Measurements from ENCODE around the gene PLAU. TPM values are rescaled to one million over a fixed set of nuclear protein-coding genes. Genes with fewer than 3 reads are reported as not detected.
"Not testable (repeated sequence)": the region's sequence is repeated elsewhere in the genome, so short reads cannot be mapped to it uniquely, and the experiment has no call there.

PLAU gene
- total and polyA plus RNA-seq, 3 donors from 2014 or later = 0.87 to 13.6 (median 1.7) TPM

DNA sequence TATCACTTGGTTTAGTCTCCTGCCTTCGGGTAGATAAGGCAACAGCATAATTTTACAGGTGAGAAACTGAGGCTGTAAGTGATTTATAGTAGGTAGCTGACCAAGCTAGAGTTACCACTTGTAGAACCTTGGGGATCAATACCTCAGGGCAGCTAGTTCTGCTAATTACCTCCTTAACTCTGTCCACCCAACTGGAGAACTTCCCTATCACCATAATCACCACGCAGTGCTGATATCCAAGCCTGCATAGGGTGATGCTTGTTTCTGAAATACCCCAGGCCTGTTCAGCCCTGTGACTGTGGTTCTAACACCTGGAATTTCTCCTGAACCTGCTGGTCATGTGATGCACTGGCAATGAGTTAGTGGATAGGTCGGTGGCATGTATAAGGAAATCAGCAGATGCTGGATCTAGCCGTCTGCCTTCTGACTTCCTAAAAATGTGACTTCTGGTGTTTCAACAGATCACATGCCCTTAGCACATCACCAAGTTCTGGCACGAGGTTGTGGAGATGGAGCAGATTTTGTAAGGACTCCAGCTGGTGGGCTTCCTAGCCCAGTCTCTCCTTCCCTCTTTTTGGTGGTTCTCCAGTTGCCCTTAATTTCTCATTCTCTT, 15.3 kb downstream of the PLAU start:
- TF ChIP-seq CTCF (IDR thresholded peaks at IDR 0.05) (no peak), POLR2A (IDR thresholded peaks at IDR 0.05) (no peak)
- intact Hi-C loops (cut with DNase I; ENCODE audit: low total_unique reads) = no loop called here
- no peaks in the 10 kb centered on the region for H3K9me3 ChIP-seq
- H3K36me3 ChIP-seq (ENCODE audit: low read depth, missing control alignments) = no peaks in the 10 kb centered on the region
- WGBS, 2 donors = 87 to 92% methylated on average over 5 of the region's 5 CpGs
- peak; percentile 18 for DNase-seq
- H3K4me1 ChIP-seq = no peaks in the 10 kb centered on the region
- no peaks in the 10 kb centered on the region for H3K27me3 ChIP-seq
- H3K27ac ChIP-seq = no peak overlapping the region
- H3K4me3 ChIP-seq = no peak overlapping the region

- not testable (repeated sequence) for H3K27me3 ChIP-seq; H3K4me3 ChIP-seq; H3K4me1 ChIP-seq; H3K36me3 ChIP-seq (ENCODE audit: low read depth, missing control alignments); H3K9me3 ChIP-seq
- H3K27ac ChIP-seq = peak overlapping the region; percentile 5 to 19
- peak; percentile 64 for DNase-seq
- intact Hi-C loops (cut with DNase I; ENCODE audit: low total_unique reads) = loop anchor here (10.0 kb wide), 1 partner anchor 46 kb away; no protein-coding TSS in a partner anchor
- 59 to 67% methylated on average over 13 of the region's 13 CpGs for WGBS, 2 donors
Observed at GRCh38 chr10:73930630-73931327, 19.8 kb downstream of the PLAU start.

GRCh38 chr10:73931767-73932619, 21.1 kb downstream of the PLAU start:
- H3K4me1 ChIP-seq = no peaks in the 10 kb centered on the region
- H3K27ac ChIP-seq = peak overlapping the region in 1 of 2 donors; percentile 6
- WGBS, 2 donors = 77 to 94% methylated on average over 11 to 13 of the region's 13 CpGs
- no peaks in the 10 kb centered on the region for H3K27me3 ChIP-seq
- no peaks in the 10 kb centered on the region for H3K36me3 ChIP-seq (ENCODE audit: low read depth, missing control alignments)
- no peak for TF ChIP-seq POLR2A (IDR thresholded peaks at IDR 0.05)
- no peak for TF ChIP-seq CTCF (IDR thresholded peaks at IDR 0.05)
- intact Hi-C loops (cut with DNase I; ENCODE audit: low total_unique reads) = loop anchor here (10.0 kb wide), 1 partner anchor 47 kb away; no protein-coding TSS in a partner anchor
- DNase-seq = no peak
- no peaks in the 10 kb centered on the region for H3K9me3 ChIP-seq
- no peak overlapping the region for H3K4me3 ChIP-seq

DNA sequence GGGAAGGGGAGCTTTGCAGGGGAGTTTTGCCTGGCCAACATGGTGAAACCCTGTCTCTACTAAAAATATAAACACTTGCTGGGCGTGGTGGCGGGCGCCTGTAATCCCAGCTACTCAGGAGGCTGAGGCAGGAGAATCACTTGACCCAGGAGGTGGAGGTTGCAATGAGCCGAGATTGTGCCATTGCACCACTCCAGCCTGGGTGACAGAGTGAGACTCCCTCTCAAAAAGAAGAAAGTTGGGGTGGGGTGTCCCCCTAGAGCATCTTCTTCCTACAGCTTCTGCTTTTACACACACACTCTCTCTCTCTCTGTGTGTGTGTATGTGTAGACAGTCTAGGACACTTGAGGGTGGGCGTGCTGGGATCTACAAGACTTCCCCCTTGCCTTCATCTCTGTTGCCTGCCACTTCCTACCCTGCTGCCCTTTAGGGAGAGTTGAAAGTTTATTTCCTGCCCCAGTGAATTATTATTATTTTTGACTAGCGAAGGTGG, 21.7 kb downstream of the PLAU start:
- 88% methylated on average over 6 of the region's 6 CpGs for WGBS, 2 donors

More for the DNA sequence above, 21.7 kb downstream of the PLAU start:
- no peaks in the 10 kb centered on the region for H3K9me3 ChIP-seq
- no peaks in the 10 kb centered on the region for H3K36me3 ChIP-seq (ENCODE audit: low read depth, missing control alignments)
- H3K4me3 ChIP-seq = no peak overlapping the region
- TF ChIP-seq POLR2A (IDR thresholded peaks at IDR 0.05) = no peak
- TF ChIP-seq CTCF (IDR thresholded peaks at IDR 0.05) = no peak
- H3K27me3 ChIP-seq = no peaks in the 10 kb centered on the region
- intact Hi-C loops (cut with DNase I; ENCODE audit: low total_unique reads) = loop anchor here (10.0 kb wide), 1 partner anchor 48 kb away; no protein-coding TSS in a partner anchor
- H3K27ac ChIP-seq = no peak overlapping the region
- no peak for DNase-seq
- no peaks in the 10 kb centered on the region for H3K4me1 ChIP-seq

All from testis (tissue), 3 donors.